Lower lobe of right lung (tissue), 2 donors: Measurements from ENCODE around the gene TDRD1. TPM values are rescaled to one million over a fixed set of nuclear protein-coding genes. Genes with fewer than 3 reads are reported as not detected.
A peak's percentile ranks its signal among the peaks of the same experiment; 100 is the strongest.

Experiments
- ATAC-seq, 2 donors: fragments of 200-7000 bp; cut with Tn5 transposase; one replicate each; pipeline ENCODE4 v1.9.1; 2020 to 2022; ENCODE audit warnings: mild to moderate bottlenecking in 2 of 2, moderate library complexity in 2 of 2
- DNase-seq: peaks from one replicate; pipeline ENCODE4 v3.0.0-alpha.2; 2020
- H3K27ac ChIP-seq: fragments of 200-600 bp; one replicate; pipeline ENCODE4 v1.8.0; 2022
- H3K27me3 ChIP-seq: fragments of 200-600 bp; one replicate; pipeline ENCODE4 v1.8.0; 2022; ENCODE audit warnings: low read depth
- H3K36me3 ChIP-seq: fragments of 200-600 bp; one replicate; pipeline ENCODE4 v1.8.0; 2022; ENCODE audit warnings: mild to moderate bottlenecking
- H3K4me1 ChIP-seq: fragments of 200-600 bp; one replicate; pipeline ENCODE4 v1.8.0; 2022
- H3K4me3 ChIP-seq: fragments of 200-600 bp; one replicate; pipeline ENCODE4 v1.8.0; 2022; ENCODE audit warnings: mild to moderate bottlenecking
- H3K9me3 ChIP-seq: fragments of 200-600 bp; one replicate; pipeline ENCODE4 v1.8.0; 2022
- CTCF ChIP-seq: fragments of 200-600 bp; IDR thresholded peaks from one replicate; pipeline ENCODE4 v1.8.0; 2022; ENCODE audit warnings: antibody characterized with exemption, mild to moderate bottlenecking
- intact Hi-C: fragments of 100-400 bp; cut with DNase I; formaldehyde crosslinking; loops from one replicate; pipeline ENCODE4 v1.11.0; 2022
- total RNA-seq: library from RNA; stranded (reverse); fragmentation: NEBNext Ultra II Directional; extraction: Animal tissue kit (Norgen Biotek cat#: 25700); gene quantifications from one replicate; pipeline ENCODE4 v1.2.1, GENCODE V29; 2021
- donor health status: DM: no; HTN: yes; CAD: no; lungs with severe emphysema.

Gene TDRD1
- total RNA-seq, 1 donor from 2014 or later: 0.09 TPM

DNA sequence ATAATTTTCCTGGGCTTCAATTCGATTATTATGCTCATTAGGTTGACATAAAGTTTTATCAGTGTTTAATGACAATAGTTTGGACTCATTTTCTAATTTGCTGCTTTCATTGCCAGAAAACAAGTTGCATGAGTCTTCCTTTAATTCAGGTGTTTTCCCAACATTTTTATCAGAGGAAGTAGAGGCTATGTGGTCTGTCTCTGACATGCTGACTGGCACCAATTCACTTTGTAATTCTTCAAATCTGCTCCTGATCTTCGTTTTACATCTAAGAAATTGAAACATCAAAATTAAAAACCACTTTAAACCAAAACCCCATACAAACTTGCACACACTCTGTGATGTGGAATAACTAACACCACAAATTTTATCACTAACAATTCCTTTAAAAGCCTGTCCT lies 16.1 kb upstream of the TDRD1 start:
- ATAC-seq (no peak), DNase-seq (no peak)
- Histone ChIP-seq H3K36me3 (no peaks in the 10 kb centered on the region), H3K4me1 (peaks cover 21% of the 10 kb centered on the region), H3K27ac (no peak overlapping the region), H3K4me3 (no peak overlapping the region), H3K9me3 (no peaks in the 10 kb centered on the region), H3K27me3 (no peaks in the 10 kb centered on the region)
- intact Hi-C loops: no loop called here
- TF ChIP-seq CTCF: no peak

DNA sequence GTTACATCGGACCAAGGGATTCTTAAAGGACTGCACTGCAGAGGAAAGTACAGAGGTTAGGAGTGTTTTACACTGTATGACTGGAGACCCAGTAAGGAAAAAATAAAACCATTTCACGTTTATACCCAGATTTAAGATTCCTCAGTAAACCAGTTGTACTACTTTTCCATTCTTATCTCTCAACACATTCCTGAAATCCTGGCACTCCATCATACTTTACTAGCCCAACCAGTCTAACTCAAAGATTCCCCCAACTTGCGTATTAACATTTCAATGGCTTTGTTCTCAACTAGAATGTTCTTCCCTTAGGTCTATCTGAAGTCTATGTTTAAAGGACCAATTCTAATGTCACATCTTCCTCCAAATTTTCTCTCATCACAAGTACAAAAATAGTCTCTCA lies 13.1 kb upstream of the TDRD1 start:
- Histone ChIP-seq H3K27me3 (no peaks in the 10 kb centered on the region), H3K36me3 (no peaks in the 10 kb centered on the region), H3K4me3 (no peak overlapping the region), H3K27ac (peak overlapping the region; percentile 13), H3K4me1 (peaks cover 21% of the 10 kb centered on the region), H3K9me3 (peaks cover 7% of the 10 kb centered on the region)
- intact Hi-C loops: no loop called here
- ATAC-seq (peak; percentile 80 to 87), DNase-seq (no peak)
- no peak for TF ChIP-seq CTCF

GRCh38 chr10:114166494-114166893 lies 12.7 kb upstream of the TDRD1 start:
- no peak for TF ChIP-seq CTCF
- DNase-seq (no peak), ATAC-seq (no peak)
- Histone ChIP-seq H3K27me3 (no peaks in the 10 kb centered on the region), H3K9me3 (peaks cover 7% of the 10 kb centered on the region), H3K27ac (no peak overlapping the region), H3K4me3 (no peak overlapping the region), H3K36me3 (no peaks in the 10 kb centered on the region), H3K4me1 (peaks cover 21% of the 10 kb centered on the region)
- intact Hi-C loops: no loop called here

DNA sequence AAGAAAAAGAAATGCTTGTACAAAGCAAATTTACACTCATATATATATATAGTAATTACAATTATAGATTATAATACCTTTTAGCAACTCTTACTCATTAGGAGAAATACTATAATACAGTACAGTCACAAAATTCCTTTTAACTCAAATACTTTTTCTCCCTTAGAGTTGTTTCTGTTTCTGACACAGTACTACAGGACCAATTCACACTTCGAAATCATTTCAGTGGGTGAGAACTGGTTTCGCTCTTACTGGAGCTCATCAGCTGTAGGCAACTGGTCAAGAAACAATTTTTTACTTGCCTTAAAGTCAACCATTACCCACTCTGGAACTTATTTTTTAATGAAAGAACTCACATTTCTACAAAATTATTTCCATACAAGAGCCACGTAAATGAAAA lies 11.2 kb upstream of the TDRD1 start:
- H3K4me3 ChIP-seq: no peak overlapping the region
- intact Hi-C loops: no loop called here
- H3K36me3 ChIP-seq: no peaks in the 10 kb centered on the region
- DNase-seq (no peak), ATAC-seq (no peak)
- H3K27ac ChIP-seq: no peak overlapping the region
- H3K4me1 ChIP-seq: peaks cover 32% of the 10 kb centered on the region
- TF ChIP-seq CTCF: no peak
- H3K9me3 ChIP-seq: peaks cover 7% of the 10 kb centered on the region
- H3K27me3 ChIP-seq: no peaks in the 10 kb centered on the region

DNA sequence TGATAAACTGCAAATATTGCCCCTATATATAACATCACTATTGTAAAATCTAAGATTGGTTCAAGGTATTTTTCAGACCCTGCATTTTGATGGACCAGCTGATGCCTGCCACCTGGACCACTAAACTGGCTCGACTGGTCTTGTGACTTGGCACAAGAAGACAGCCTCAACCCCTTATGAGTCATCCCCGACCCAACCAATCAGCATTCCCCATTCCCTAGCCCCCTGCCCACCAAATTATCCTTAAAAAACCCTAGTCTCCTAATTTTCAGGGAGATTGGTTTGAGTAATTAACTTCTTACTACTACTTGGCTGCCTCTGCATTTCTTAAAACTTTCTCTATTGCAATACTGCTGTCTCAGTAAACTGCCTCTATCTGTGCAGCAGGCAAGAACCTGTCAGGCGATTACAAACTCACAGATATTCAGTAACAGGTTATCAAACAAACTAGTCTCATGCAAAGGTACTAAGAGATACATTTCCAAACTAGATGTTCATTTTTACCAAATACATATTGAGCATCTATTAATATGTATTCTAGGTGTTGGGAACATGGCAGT lies 10.6 kb upstream of the TDRD1 start:
- no peaks in the 10 kb centered on the region for H3K27me3 ChIP-seq
- no peaks in the 10 kb centered on the region for H3K36me3 ChIP-seq
- intact Hi-C loops: no loop called here
- H3K9me3 ChIP-seq: peaks cover 7% of the 10 kb centered on the region
- H3K4me3 ChIP-seq: no peak overlapping the region
- peaks cover 30% of the 10 kb centered on the region for H3K4me1 ChIP-seq
- no peak for TF ChIP-seq CTCF
- DNase-seq (no peak), ATAC-seq (no peak)
- no peak overlapping the region for H3K27ac ChIP-seq

- DNase-seq (no peak), ATAC-seq (no peak)
- peaks cover 7% of the 10 kb centered on the region for H3K9me3 ChIP-seq
- H3K27ac ChIP-seq: no peak overlapping the region
- intact Hi-C loops: no loop called here
- no peaks in the 10 kb centered on the region for H3K36me3 ChIP-seq
- H3K27me3 ChIP-seq: no peaks in the 10 kb centered on the region
- H3K4me1 ChIP-seq: peaks cover 22% of the 10 kb centered on the region
- no peak for TF ChIP-seq CTCF
- H3K4me3 ChIP-seq: peak overlapping the region; percentile 71
Measured at GRCh38 chr10:114172216-114172615, 6.9 kb upstream of the TDRD1 start.
